Measurements from ENCODE around the gene ADM. TPM values are rescaled to one million over a fixed set of nuclear protein-coding genes. Genes with fewer than 3 reads are reported as not detected.

ADM gene
- total and polyA plus RNA-seq, 2 donors (not counting 3 experiments of a cell fraction or from before 2014, with no cell fraction given) = 45.3 to 55.5 TPM

DNA sequence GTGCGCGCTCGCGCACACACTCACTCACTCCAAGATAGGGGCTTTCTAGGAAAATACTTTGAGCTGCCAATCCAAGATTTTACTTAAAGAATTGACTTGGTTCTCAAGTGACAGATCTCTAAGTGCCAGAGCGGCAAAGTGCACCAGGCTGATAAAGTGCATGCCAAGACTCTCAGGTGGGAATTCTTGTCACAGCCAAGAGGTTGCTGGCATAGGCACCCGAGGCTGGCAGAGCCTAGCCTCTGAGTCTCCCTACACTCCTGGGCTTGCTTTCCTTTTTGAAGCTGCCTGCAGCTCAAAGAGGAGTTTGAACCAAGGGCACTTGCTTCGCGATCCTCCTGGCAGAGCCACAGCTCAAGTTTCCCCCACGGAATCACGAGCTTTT is 2.5 kb upstream of the ADM start:
- peak overlapping the region; percentile 72 for H3K9ac ChIP-seq (replicated peaks; ENCODE audit: extremely low read depth, insufficient read depth, low read length)
- no peaks in the 10 kb centered on the region for H4K20me1 ChIP-seq (replicated peaks; ENCODE audit: control insufficient read depth, extremely low read depth, insufficient read depth, low read length)
- TF ChIP-seq GATA2 (IDR thresholded peaks at IDR 0.05; ENCODE audit: insufficient read depth, insufficient read length, low read depth, low read length) = no peak
- no peak for TF ChIP-seq MYC (IDR thresholded peaks at IDR 0.05; ENCODE audit: low read depth, low read length)
- no peak for TF ChIP-seq EZH2 (IDR thresholded peaks at IDR 0.05; ENCODE audit: borderline replicate concordance, low read depth, low read length, severe bottlenecking)
- TF ChIP-seq, protein P1, sequence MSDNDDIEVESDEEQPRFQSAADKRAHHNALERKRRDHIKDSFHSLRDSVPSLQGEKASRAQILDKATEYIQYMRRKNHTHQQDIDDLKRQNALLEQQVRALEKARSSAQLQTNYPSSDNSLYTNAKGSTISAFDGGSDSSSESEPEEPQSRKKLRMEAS (IDR thresholded peaks at IDR 0.05; ENCODE audit: insufficient read depth, insufficient read length) = no peak
- TF ChIP-seq, protein P2, sequence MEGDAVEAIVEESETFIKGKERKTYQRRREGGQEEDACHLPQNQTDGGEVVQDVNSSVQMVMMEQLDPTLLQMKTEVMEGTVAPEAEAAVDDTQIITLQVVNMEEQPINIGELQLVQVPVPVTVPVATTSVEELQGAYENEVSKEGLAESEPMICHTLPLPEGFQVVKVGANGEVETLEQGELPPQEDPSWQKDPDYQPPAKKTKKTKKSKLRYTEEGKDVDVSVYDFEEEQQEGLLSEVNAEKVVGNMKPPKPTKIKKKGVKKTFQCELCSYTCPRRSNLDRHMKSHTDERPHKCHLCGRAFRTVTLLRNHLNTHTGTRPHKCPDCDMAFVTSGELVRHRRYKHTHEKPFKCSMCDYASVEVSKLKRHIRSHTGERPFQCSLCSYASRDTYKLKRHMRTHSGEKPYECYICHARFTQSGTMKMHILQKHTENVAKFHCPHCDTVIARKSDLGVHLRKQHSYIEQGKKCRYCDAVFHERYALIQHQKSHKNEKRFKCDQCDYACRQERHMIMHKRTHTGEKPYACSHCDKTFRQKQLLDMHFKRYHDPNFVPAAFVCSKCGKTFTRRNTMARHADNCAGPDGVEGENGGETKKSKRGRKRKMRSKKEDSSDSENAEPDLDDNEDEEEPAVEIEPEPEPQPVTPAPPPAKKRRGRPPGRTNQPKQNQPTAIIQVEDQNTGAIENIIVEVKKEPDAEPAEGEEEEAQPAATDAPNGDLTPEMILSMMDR (IDR thresholded peaks at IDR 0.05; ENCODE audit: extremely low read depth in 1 of 2, insufficient read depth in 1 of 2, low read depth in 1 of 2, low read length in 2 of 2) = no peak
- no peak for TF ChIP-seq JUN (IDR thresholded peaks at IDR 0.05; ENCODE audit: borderline replicate concordance, insufficient read depth, insufficient read length, low read depth)
- no peak for TF ChIP-seq FOS (IDR thresholded peaks at IDR 0.05; ENCODE audit: borderline replicate concordance, insufficient read depth, low read length)
- no peak for TF ChIP-seq POLR2AphosphoS5 (IDR thresholded peaks at IDR 0.05; ENCODE audit: insufficient read depth, low read depth, low read length)
- no peak for TF ChIP-seq POLR2A (IDR thresholded peaks at IDR 0.05; ENCODE audit: low read depth, low read length)
- DNase-seq (ENCODE audit: low read depth, low spot score) (no peak), FAIRE-seq (peak; percentile 38)
- peak overlapping the region; percentile 91 for H3K4me2 ChIP-seq (ENCODE audit: insufficient read depth, low read length)
- H3K36me3 ChIP-seq (ENCODE audit: control insufficient read depth in 2 of 2, extremely low read depth in 1 of 2, insufficient read depth in 2 of 2, low read length in 2 of 2) = no peaks in the 10 kb centered on the region
- peaks cover 20% of the 10 kb centered on the region for H3K79me2 ChIP-seq (ENCODE audit: control insufficient read depth, insufficient read depth, low read length)
- POLR2A ChIA-PET = interaction anchor here (1.1 to 1.4 kb wide), 2 partner anchors 449 to 543 kb away, joined by 3 to 5 read pairs; partner anchors contain the start of gene CTR9
- no TSS peak for BruUV-seq (replicated peaks)
- H3K4me1 ChIP-seq (ENCODE audit: control insufficient read depth, extremely low read depth, insufficient read depth, low read length) = peaks cover 32% of the 10 kb centered on the region
- dilution Hi-C loops (cut with MboI; ENCODE audit: extremely low pct_ligation_motif_present, low sequenced_read_pairs) = no loop called here
- peak overlapping the region; percentile 26 for H3K27ac ChIP-seq (ENCODE audit: insufficient read depth, low read depth, low read length)
- peak overlapping the region; percentile 50 to 93 (median 50) for H3K4me3 ChIP-seq (replicated peaks in 1 of 3; ENCODE audit: insufficient read depth in 1 of 3, low read depth in 1 of 3, low read length in 3 of 3)
- no peaks in the 10 kb centered on the region for H3K9me1 ChIP-seq (replicated peaks; ENCODE audit: control insufficient read depth, extremely low read depth, insufficient read depth, low read length)
- no peaks in the 10 kb centered on the region for H3K27me3 ChIP-seq (ENCODE audit: control insufficient read depth in 2 of 2, insufficient read depth in 2 of 2, low read length in 2 of 2)
- CTCF ChIA-PET = interaction anchor here (0.8 to 9.0 kb wide), 16 partner anchors 9 to 542 kb away, joined by 3 to 104 read pairs (median 5); no protein-coding TSS in a partner anchor
- H3K9me3 ChIP-seq (replicated peaks; ENCODE audit: control insufficient read depth, insufficient read depth, low read length) = no peaks in the 10 kb centered on the region
- peak overlapping the region; percentile 93 for H2AFZ ChIP-seq (ENCODE audit: low read depth, low read length)
- intact Hi-C loops (cut with micrococcal nuclease) = no loop called here

Data from endothelial cell of umbilical vein (primary cell).